Osteocyte (in vitro differentiated cells): ENCODE data around the gene LRRC8A. TPM values are rescaled to one million over a fixed set of nuclear protein-coding genes. Genes with fewer than 3 reads are reported as not detected.
"Not testable (repeated sequence)": the region's sequence is repeated elsewhere in the genome, so short reads cannot be mapped to it uniquely, and the experiment has no call there.

Experiments used
- DNase-seq: peaks from one replicate; pipeline ENCODE4 v3.0.0; 2021; ENCODE audit warnings: mixed read lengths; ENCODE audit not compliant: unreplicated experiment; ENCODE audit errors: extremely low spot score
- H3K27ac Mint-ChIP-seq: one replicate; pipeline ENCODE4 v1.8.0; 2021; ENCODE audit warnings: mild to moderate bottlenecking, mixed read lengths; ENCODE audit not compliant: unreplicated experiment
- H3K27me3 Mint-ChIP-seq: one replicate; pipeline ENCODE4 v1.8.0; 2021; ENCODE audit warnings: mixed read lengths; ENCODE audit not compliant: unreplicated experiment
- H3K36me3 Mint-ChIP-seq: one replicate; pipeline ENCODE4 v1.8.0; 2021; ENCODE audit warnings: mixed read lengths; ENCODE audit not compliant: unreplicated experiment
- H3K4me1 Mint-ChIP-seq: one replicate; pipeline ENCODE4 v1.8.0; 2021; ENCODE audit warnings: mixed read lengths; ENCODE audit not compliant: unreplicated experiment
- H3K4me3 Mint-ChIP-seq: one replicate; pipeline ENCODE4 v1.8.0; 2021; ENCODE audit warnings: mild to moderate bottlenecking, moderate library complexity, mixed read lengths; ENCODE audit not compliant: unreplicated experiment
- H3K9me3 Mint-ChIP-seq: one replicate; pipeline ENCODE4 v1.8.0; 2021; ENCODE audit warnings: mixed read lengths; ENCODE audit not compliant: unreplicated experiment
- total RNA-seq: library from RNA; stranded (reverse); gene quantifications from 2 replicates; pipeline ENCODE4 v1.2.1, GENCODE V29; 2021
- TF ChIP-seq, protein P1 (sequence below): fragments of 200-600 bp; sonication (generic); IDR thresholded peaks from 2 replicates; pipeline ENCODE4 v1.5.0; 2021; ENCODE audit warnings: antibody characterized with exemption, mild to moderate bottlenecking, moderate library complexity

The LRRC8A gene
- total RNA-seq, 1 donor from 2014 or later: 42.8 TPM

DNA sequence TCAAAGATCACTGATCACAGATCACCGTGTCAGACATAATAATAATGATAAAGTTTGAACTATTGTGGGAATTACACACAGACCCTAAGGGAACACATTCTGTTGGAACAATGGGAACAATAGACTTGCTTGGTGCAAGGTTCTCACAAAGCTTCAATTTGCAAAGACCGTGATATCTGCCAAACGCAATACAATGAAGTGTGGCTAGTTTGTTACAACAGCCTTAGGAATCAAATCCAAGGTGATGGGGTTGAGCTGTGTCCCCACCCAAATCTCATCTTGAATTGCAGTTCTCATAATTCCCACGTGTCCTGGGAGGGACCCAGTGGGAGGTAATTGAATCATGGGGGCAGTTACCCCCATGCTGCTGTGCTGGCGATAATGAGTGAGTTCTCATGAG, 21.0 kb upstream of the LRRC8A start:
- H3K27ac Mint-ChIP-seq: no peak overlapping the region
- no peaks in the 10 kb centered on the region for H3K9me3 Mint-ChIP-seq
- H3K4me1 Mint-ChIP-seq: no peaks in the 10 kb centered on the region
- no peaks in the 10 kb centered on the region for H3K27me3 Mint-ChIP-seq
- TF ChIP-seq, protein P1, sequence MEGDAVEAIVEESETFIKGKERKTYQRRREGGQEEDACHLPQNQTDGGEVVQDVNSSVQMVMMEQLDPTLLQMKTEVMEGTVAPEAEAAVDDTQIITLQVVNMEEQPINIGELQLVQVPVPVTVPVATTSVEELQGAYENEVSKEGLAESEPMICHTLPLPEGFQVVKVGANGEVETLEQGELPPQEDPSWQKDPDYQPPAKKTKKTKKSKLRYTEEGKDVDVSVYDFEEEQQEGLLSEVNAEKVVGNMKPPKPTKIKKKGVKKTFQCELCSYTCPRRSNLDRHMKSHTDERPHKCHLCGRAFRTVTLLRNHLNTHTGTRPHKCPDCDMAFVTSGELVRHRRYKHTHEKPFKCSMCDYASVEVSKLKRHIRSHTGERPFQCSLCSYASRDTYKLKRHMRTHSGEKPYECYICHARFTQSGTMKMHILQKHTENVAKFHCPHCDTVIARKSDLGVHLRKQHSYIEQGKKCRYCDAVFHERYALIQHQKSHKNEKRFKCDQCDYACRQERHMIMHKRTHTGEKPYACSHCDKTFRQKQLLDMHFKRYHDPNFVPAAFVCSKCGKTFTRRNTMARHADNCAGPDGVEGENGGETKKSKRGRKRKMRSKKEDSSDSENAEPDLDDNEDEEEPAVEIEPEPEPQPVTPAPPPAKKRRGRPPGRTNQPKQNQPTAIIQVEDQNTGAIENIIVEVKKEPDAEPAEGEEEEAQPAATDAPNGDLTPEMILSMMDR: no peak
- no peak overlapping the region for H3K4me3 Mint-ChIP-seq
- no peaks in the 10 kb centered on the region for H3K36me3 Mint-ChIP-seq
- no peak for DNase-seq

DNA sequence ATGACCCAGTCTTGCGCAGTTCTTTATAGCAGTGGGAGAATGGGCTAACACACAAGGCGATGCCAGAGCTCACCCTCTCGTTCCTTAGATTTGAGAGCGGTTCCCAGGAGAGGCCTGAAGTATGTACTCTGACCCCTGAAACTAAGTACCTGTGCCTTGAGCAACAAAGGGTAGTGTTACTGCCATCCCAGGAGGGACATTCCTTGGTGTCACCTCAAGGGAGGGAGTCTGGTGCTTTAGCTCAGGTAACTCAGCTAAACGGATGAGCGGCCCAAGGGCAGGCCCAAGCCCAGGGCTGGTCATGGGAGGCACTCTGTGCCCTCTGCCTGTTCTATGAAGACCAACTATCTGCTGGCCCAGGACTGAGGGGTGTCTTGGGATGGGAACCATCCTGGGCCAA, 20.4 kb upstream of the LRRC8A start:
- Mint-ChIP-seq H3K36me3 (no peaks in the 10 kb centered on the region), H3K27me3 (no peaks in the 10 kb centered on the region), H3K4me1 (no peaks in the 10 kb centered on the region), H3K27ac (no peak overlapping the region), H3K9me3 (no peaks in the 10 kb centered on the region), H3K4me3 (no peak overlapping the region)
- no peak for DNase-seq
- TF ChIP-seq, protein P1: no peak

DNA sequence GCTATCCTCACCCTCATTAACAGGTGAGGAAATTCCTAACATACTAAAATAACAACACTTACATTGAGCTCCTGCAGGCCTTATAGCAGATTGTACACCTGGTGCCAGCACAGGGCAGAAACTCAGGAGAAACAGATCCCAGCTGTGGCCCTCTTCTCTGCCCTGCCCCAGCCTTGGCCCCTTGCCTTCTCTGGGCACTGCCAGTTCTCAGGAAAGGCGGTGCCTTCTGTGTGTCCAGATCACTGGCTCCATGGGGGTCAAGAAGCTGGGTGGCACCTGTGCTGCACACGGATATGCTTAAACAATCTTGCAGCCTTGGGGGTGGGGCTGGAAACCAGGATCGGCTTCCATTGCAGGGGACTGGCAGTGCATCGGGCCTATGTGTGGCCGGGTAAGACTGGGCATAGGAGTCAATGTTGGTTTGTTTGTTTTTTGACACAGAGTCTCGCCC, 19.5 kb upstream of the LRRC8A start:
- H3K4me1 Mint-ChIP-seq: no peaks in the 10 kb centered on the region
- H3K27ac Mint-ChIP-seq: no peak overlapping the region
- H3K36me3 Mint-ChIP-seq: no peaks in the 10 kb centered on the region
- no peak overlapping the region for H3K4me3 Mint-ChIP-seq
- H3K9me3 Mint-ChIP-seq: no peaks in the 10 kb centered on the region
- no peak for DNase-seq
- TF ChIP-seq, protein P1: no peak
- no peaks in the 10 kb centered on the region for H3K27me3 Mint-ChIP-seq

DNA sequence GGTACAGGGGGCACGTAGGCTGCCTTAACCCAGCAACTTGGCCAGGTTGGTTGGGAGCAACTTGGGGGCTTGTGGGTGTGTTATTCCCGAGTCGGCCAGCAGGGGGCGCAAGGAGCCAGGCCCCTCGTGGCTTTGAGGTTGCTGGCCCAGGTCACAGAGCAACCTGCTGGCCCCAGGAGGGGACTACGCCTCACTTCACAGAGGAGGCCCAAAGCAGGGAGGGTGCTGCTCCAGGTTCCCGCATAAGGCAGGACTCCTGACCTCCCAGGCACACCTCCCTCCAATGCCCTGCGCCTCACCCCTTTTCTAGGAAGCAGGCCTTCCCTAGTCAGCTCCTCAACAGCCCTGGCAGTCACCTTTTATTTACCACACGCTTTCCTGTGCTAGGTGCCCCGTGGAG, 18.3 kb upstream of the LRRC8A start:
- H3K27ac Mint-ChIP-seq: no peak overlapping the region
- TF ChIP-seq, protein P1: peak; percentile 91
- DNase-seq: peak; percentile 89
- no peaks in the 10 kb centered on the region for H3K9me3 Mint-ChIP-seq
- H3K4me1 Mint-ChIP-seq: no peaks in the 10 kb centered on the region
- H3K27me3 Mint-ChIP-seq: no peaks in the 10 kb centered on the region
- no peak overlapping the region for H3K4me3 Mint-ChIP-seq
- no peaks in the 10 kb centered on the region for H3K36me3 Mint-ChIP-seq

DNA sequence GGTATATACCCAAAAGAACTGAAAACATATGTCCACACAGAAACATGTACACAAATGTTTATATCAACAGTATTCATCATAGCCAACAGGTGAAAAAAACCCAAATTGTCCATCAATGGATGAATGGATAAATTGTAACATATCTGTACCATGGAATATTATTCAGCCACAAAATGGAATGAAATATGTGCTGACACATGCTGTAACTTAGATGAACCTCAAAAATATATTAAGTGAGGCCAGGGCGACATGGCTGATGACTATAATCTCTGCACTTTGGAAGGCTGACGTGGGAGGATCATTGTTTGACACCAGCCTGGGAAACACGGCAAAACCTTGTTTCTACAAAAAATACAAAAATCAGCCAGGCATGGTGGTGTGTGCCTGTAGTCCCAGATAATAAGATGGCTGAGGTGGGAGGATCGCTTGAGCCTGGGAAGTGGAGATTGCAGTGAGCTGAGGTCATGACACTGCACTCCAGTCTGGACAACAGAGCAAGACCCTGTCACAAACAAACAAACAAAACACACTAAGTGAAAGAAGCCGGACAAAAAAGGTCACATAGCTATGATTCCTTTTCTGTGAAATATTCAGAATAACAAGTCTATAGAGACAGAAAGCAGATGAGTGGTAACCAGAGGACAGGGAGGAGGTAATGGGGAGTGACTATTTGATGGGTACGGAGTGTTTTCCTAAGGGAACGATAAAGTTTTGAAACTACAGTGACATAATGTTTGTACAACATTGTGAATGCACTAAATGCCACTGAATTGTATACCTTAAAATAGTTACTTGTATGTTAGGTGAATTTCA, 11.6 kb upstream of the LRRC8A start:
- H3K36me3 Mint-ChIP-seq: no peaks in the 10 kb centered on the region
- H3K27ac Mint-ChIP-seq: peak overlapping the region; percentile 24
- peaks cover 7% of the 10 kb centered on the region for H3K4me1 Mint-ChIP-seq
- TF ChIP-seq, protein P1: no peak
- no peak for DNase-seq
- no peaks in the 10 kb centered on the region for H3K9me3 Mint-ChIP-seq
- no peaks in the 10 kb centered on the region for H3K27me3 Mint-ChIP-seq
- H3K4me3 Mint-ChIP-seq: no peak overlapping the region

DNA sequence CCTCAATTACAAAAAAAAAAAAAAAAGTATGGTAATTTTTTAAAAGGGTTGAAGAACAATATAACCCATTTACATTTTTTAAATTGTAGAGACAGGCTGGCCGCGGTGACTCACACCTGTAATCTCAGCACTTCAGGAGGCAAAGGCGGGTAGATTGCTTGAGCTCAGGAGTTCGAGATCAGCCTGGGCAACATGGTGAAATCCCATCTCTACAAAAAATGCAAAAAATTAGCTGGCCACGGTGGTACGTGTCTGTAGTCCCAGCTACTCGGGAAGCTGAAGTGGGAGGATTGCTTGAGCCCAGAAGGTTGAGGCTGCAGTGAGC, 11.0 kb upstream of the LRRC8A start:
- H3K27ac Mint-ChIP-seq, DNase-seq, H3K36me3 Mint-ChIP-seq, H3K4me3 Mint-ChIP-seq, H3K27me3 Mint-ChIP-seq, H3K4me1 Mint-ChIP-seq, H3K9me3 Mint-ChIP-seq: not testable (repeated sequence)
